Measurements from ENCODE around the gene SEC22C.

Gene SEC22C

DNA sequence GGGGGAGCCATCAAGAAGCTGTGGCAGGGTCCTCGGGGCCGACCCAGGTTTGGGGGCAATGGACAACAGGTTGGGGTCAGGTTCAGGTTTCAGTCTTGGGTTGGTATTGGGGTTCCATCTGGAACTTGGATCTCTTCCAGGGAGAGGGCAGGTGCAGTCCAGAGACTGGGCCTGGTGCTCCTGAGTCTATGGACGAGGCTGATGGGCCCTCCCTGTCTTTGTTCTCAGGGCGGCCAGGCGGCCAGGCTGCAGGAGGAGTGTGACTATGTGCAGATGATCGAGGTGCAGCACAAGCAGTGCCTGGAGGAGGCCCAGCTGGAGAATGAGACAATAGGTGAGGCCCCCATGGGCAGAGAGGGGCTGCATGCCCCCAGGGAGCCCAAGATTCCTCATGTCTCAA, 68.2 kb downstream of the SEC22C start:
- no peak overlapping the region for H3K27ac ChIP-seq (ENCODE audit: low read depth, low read length)

GRCh38 chr3:42513121-42513520, 68.6 kb downstream of the SEC22C start:
- Histone ChIP-seq H3K79me2 (ENCODE audit: control insufficient read depth, insufficient read depth, low read length) (no peaks in the 10 kb centered on the region), H4K8ac (ENCODE audit: low read depth, low read length) (no peak overlapping the region), H3K56ac (ENCODE audit: low read length) (no peak overlapping the region), H3K79me1 (ENCODE audit: low read length) (no peaks in the 10 kb centered on the region), H2BK120ac (ENCODE audit: low read depth, low read length) (no peak overlapping the region), H4K5ac (ENCODE audit: low read length) (no peak overlapping the region), H3K18ac (ENCODE audit: low read length) (no peak overlapping the region), H3K36me3 (ENCODE audit: control insufficient read depth, insufficient read depth, low read length) (no peaks in the 10 kb centered on the region), H3K27ac (ENCODE audit: low read depth, low read length) (no peak overlapping the region), H2BK15ac (replicated peaks; ENCODE audit: low read depth) (no peak overlapping the region), H3K4me2 (ENCODE audit: low read length) (no peak overlapping the region), H3K4ac (ENCODE audit: low read depth, low read length) (no peak overlapping the region), H3K27me3 (ENCODE audit: insufficient read depth, low read length, poor library complexity) (no peaks in the 10 kb centered on the region), H2AK5ac (ENCODE audit: low read length) (no peak overlapping the region), H3K23ac (ENCODE audit: low read length) (no peak overlapping the region), H2BK5ac (ENCODE audit: low read length) (no peak overlapping the region), H3K9ac (ENCODE audit: low read length) (no peak overlapping the region), H3K4me1 (ENCODE audit: control insufficient read depth, low read depth, low read length) (no peaks in the 10 kb centered on the region), H3K4me3 (ENCODE audit: low read length) (no peak overlapping the region)
- no CpG with 5 or more reads among the region's 3 CpGs for WGBS (ENCODE audit: extremely low coverage, insufficient coverage, low lambda C conversion rate)
- DNase-seq, result no peak

More for the DNA sequence above, 68.2 kb downstream of the SEC22C start:
- H2AK5ac ChIP-seq (ENCODE audit: low read length), result no peak overlapping the region
- no peaks in the 10 kb centered on the region for H3K4me1 ChIP-seq (ENCODE audit: control insufficient read depth, low read depth, low read length)
- no peak overlapping the region for H4K8ac ChIP-seq (ENCODE audit: low read depth, low read length)
- no peak overlapping the region for H2BK120ac ChIP-seq (ENCODE audit: low read depth, low read length)
- H4K5ac ChIP-seq (ENCODE audit: low read length), result no peak overlapping the region
- no peak overlapping the region for H3K4me3 ChIP-seq (ENCODE audit: low read length)
- no peak overlapping the region for H3K4ac ChIP-seq (ENCODE audit: low read depth, low read length)
- H3K56ac ChIP-seq (ENCODE audit: low read length), result no peak overlapping the region
- no CpG with 5 or more reads among the region's 6 CpGs for WGBS (ENCODE audit: extremely low coverage, insufficient coverage, low lambda C conversion rate)
- no peak for DNase-seq
- no peak overlapping the region for H2BK5ac ChIP-seq (ENCODE audit: low read length)
- no peaks in the 10 kb centered on the region for H3K27me3 ChIP-seq (ENCODE audit: insufficient read depth, low read length, poor library complexity)
- no peak overlapping the region for H3K9ac ChIP-seq (ENCODE audit: low read length)
- H3K36me3 ChIP-seq (ENCODE audit: control insufficient read depth, insufficient read depth, low read length), result no peaks in the 10 kb centered on the region
- no peaks in the 10 kb centered on the region for H3K79me1 ChIP-seq (ENCODE audit: low read length)
- no peak overlapping the region for H3K4me2 ChIP-seq (ENCODE audit: low read length)
- H2BK15ac ChIP-seq (replicated peaks; ENCODE audit: low read depth), result no peak overlapping the region
- H3K23ac ChIP-seq (ENCODE audit: low read length), result no peak overlapping the region
- no peak overlapping the region for H3K18ac ChIP-seq (ENCODE audit: low read length)
- no peaks in the 10 kb centered on the region for H3K79me2 ChIP-seq (ENCODE audit: control insufficient read depth, insufficient read depth, low read length)

DNA sequence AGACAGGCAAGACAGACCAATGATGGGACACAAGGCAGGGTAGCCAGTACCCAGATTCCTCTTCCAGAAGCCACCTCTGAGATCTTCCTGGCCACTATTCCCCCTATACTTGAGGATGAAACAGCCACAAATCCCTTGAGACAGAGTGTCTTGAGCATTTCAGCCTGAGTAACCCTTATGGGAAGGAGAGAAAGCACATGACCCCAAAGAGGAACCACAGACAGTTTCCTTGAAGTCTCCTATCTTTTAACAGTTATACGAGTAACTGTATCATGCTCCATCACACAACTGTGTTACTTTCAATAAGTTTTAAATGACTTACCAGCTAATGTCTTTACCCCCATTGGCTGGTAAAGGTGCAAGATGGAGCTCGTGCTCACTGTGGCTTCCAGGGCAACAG, 70.0 kb downstream of the SEC22C start:
- no peak overlapping the region for H2AK5ac ChIP-seq (ENCODE audit: low read length)
- no peak for DNase-seq
- no peaks in the 10 kb centered on the region for H3K36me3 ChIP-seq (ENCODE audit: control insufficient read depth, insufficient read depth, low read length)
- H3K4me3 ChIP-seq (ENCODE audit: low read length), result no peak overlapping the region
- no peak overlapping the region for H4K8ac ChIP-seq (ENCODE audit: low read depth, low read length)
- no peak overlapping the region for H3K9ac ChIP-seq (ENCODE audit: low read length)
- no CpG with 5 or more reads among the region's 2 CpGs for WGBS (ENCODE audit: extremely low coverage, insufficient coverage, low lambda C conversion rate)
- no peak overlapping the region for H3K4me2 ChIP-seq (ENCODE audit: low read length)
- H2BK120ac ChIP-seq (ENCODE audit: low read depth, low read length), result no peak overlapping the region
- peaks cover 9% of the 10 kb centered on the region for H3K4me1 ChIP-seq (ENCODE audit: control insufficient read depth, low read depth, low read length)
- H3K56ac ChIP-seq (ENCODE audit: low read length), result no peak overlapping the region
- no peak overlapping the region for H3K23ac ChIP-seq (ENCODE audit: low read length)
- H2BK5ac ChIP-seq (ENCODE audit: low read length), result no peak overlapping the region
- H3K18ac ChIP-seq (ENCODE audit: low read length), result no peak overlapping the region
- H3K27me3 ChIP-seq (ENCODE audit: insufficient read depth, low read length, poor library complexity), result no peaks in the 10 kb centered on the region
- H3K27ac ChIP-seq (ENCODE audit: low read depth, low read length), result no peak overlapping the region
- no peak overlapping the region for H4K5ac ChIP-seq (ENCODE audit: low read length)
- no peak overlapping the region for H3K4ac ChIP-seq (ENCODE audit: low read depth, low read length)
- no peaks in the 10 kb centered on the region for H3K79me2 ChIP-seq (ENCODE audit: control insufficient read depth, insufficient read depth, low read length)
- no peaks in the 10 kb centered on the region for H3K79me1 ChIP-seq (ENCODE audit: low read length)
- no peak overlapping the region for H2BK15ac ChIP-seq (replicated peaks; ENCODE audit: low read depth)

DNA sequence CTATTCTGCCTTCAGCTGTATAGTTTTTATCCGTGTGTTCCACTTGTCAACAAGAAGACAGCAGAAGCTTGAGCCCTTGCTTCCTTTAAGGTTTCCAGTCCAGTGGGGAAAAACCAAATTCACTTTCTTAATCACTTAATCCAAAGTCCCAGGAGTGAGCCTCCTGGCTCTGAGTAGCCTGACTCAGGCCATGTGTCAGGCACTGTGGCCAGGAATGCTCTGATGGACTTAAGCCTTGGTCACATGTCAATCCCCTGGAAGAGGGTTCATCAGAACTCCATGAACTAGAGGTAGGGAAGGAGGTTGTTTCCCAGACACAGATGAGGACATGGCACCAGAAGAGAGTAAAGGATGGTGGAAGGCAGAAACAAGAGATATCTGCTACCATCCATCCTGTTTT, 70.6 kb downstream of the SEC22C start:
- DNase-seq, result no peak
- no peaks in the 10 kb centered on the region for H3K79me2 ChIP-seq (ENCODE audit: control insufficient read depth, insufficient read depth, low read length)

GRCh38 chr3:42510325-42510724, 71.4 kb downstream of the SEC22C start:
- no peak overlapping the region for H2AK5ac ChIP-seq (ENCODE audit: low read length)
- DNase-seq, result no peak

More for the DNA sequence above, 70.6 kb downstream of the SEC22C start:
- Histone ChIP-seq H3K4ac (ENCODE audit: low read depth, low read length) (no peak overlapping the region), H2BK120ac (ENCODE audit: low read depth, low read length) (no peak overlapping the region), H3K4me2 (ENCODE audit: low read length) (no peak overlapping the region), H2AK5ac (ENCODE audit: low read length) (no peak overlapping the region), H3K23ac (ENCODE audit: low read length) (no peak overlapping the region), H3K9ac (ENCODE audit: low read length) (no peak overlapping the region), H3K27me3 (ENCODE audit: insufficient read depth, low read length, poor library complexity) (no peaks in the 10 kb centered on the region), H3K27ac (ENCODE audit: low read depth, low read length) (no peak overlapping the region), H4K8ac (ENCODE audit: low read depth, low read length) (no peak overlapping the region), H3K36me3 (ENCODE audit: control insufficient read depth, insufficient read depth, low read length) (no peaks in the 10 kb centered on the region), H3K4me3 (ENCODE audit: low read length) (no peak overlapping the region), H3K18ac (ENCODE audit: low read length) (no peak overlapping the region), H4K5ac (ENCODE audit: low read length) (no peak overlapping the region), H2BK5ac (ENCODE audit: low read length) (no peak overlapping the region), H2BK15ac (replicated peaks; ENCODE audit: low read depth) (no peak overlapping the region), H3K56ac (ENCODE audit: low read length) (no peak overlapping the region), H3K79me1 (ENCODE audit: low read length) (no peaks in the 10 kb centered on the region), H3K4me1 (ENCODE audit: control insufficient read depth, low read depth, low read length) (peaks cover 9% of the 10 kb centered on the region)
- no CpG with 5 or more reads among the region's 1 CpG for WGBS (ENCODE audit: extremely low coverage, insufficient coverage, low lambda C conversion rate)

DNA sequence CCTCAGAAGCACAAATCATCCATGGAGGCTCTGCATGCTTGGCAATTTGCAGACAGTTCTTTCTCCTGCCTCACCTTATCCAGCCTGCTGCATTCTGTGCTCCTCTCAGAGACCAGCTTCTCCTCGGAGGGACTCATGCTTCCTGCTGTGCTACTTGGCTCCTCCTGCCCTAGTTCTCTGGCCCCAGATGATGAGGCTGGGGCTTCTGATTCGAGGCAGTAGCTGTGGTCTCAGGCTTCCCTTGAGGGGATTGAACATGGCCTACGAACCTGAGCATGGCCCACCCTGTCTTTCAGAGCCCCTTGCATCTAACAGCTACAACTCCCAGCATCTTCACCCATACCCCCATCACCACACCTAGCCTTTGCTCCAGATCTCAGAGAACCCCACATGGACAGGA, 72.7 kb downstream of the SEC22C start:
- Histone ChIP-seq H4K8ac (ENCODE audit: low read depth, low read length) (no peak overlapping the region), H2BK5ac (ENCODE audit: low read length) (no peak overlapping the region), H2BK15ac (replicated peaks; ENCODE audit: low read depth) (no peak overlapping the region), H4K5ac (ENCODE audit: low read length) (no peak overlapping the region), H3K23ac (ENCODE audit: low read length) (no peak overlapping the region), H2BK120ac (ENCODE audit: low read depth, low read length) (no peak overlapping the region), H3K79me2 (ENCODE audit: control insufficient read depth, insufficient read depth, low read length) (no peaks in the 10 kb centered on the region), H3K4me2 (ENCODE audit: low read length) (no peak overlapping the region), H3K9ac (ENCODE audit: low read length) (no peak overlapping the region), H2AK5ac (ENCODE audit: low read length) (no peak overlapping the region), H3K18ac (ENCODE audit: low read length) (no peak overlapping the region), H3K4me3 (ENCODE audit: low read length) (no peak overlapping the region), H3K56ac (ENCODE audit: low read length) (no peak overlapping the region), H3K36me3 (ENCODE audit: control insufficient read depth, insufficient read depth, low read length) (no peaks in the 10 kb centered on the region), H3K27me3 (ENCODE audit: insufficient read depth, low read length, poor library complexity) (no peaks in the 10 kb centered on the region), H3K4me1 (ENCODE audit: control insufficient read depth, low read depth, low read length) (peaks cover 9% of the 10 kb centered on the region), H3K79me1 (ENCODE audit: low read length) (no peaks in the 10 kb centered on the region), H3K4ac (ENCODE audit: low read depth, low read length) (no peak overlapping the region), H3K27ac (ENCODE audit: low read depth, low read length) (no peak overlapping the region)
- no peak for DNase-seq
- WGBS (ENCODE audit: extremely low coverage, insufficient coverage, low lambda C conversion rate), result no CpG with 5 or more reads among the region's 3 CpGs

More at GRCh38 chr3:42510325-42510724, 71.4 kb downstream of the SEC22C start:
- H3K4me3 ChIP-seq (ENCODE audit: low read length), result no peak overlapping the region
- H3K4me2 ChIP-seq (ENCODE audit: low read length), result no peak overlapping the region
- no peak overlapping the region for H3K56ac ChIP-seq (ENCODE audit: low read length)
- no peaks in the 10 kb centered on the region for H3K27me3 ChIP-seq (ENCODE audit: insufficient read depth, low read length, poor library complexity)
- no peak overlapping the region for H3K18ac ChIP-seq (ENCODE audit: low read length)
- H2BK15ac ChIP-seq (replicated peaks; ENCODE audit: low read depth), result no peak overlapping the region
- H2BK120ac ChIP-seq (ENCODE audit: low read depth, low read length), result no peak overlapping the region
- H3K79me2 ChIP-seq (ENCODE audit: control insufficient read depth, insufficient read depth, low read length), result no peaks in the 10 kb centered on the region
- H3K23ac ChIP-seq (ENCODE audit: low read length), result no peak overlapping the region
- H3K36me3 ChIP-seq (ENCODE audit: control insufficient read depth, insufficient read depth, low read length), result no peaks in the 10 kb centered on the region
- no peak overlapping the region for H3K9ac ChIP-seq (ENCODE audit: low read length)
- H4K5ac ChIP-seq (ENCODE audit: low read length), result no peak overlapping the region
- H3K4ac ChIP-seq (ENCODE audit: low read depth, low read length), result no peak overlapping the region
- no peaks in the 10 kb centered on the region for H3K79me1 ChIP-seq (ENCODE audit: low read length)
- no peak overlapping the region for H2BK5ac ChIP-seq (ENCODE audit: low read length)
- no peak overlapping the region for H3K27ac ChIP-seq (ENCODE audit: low read depth, low read length)
- H3K4me1 ChIP-seq (ENCODE audit: control insufficient read depth, low read depth, low read length), result peaks cover 9% of the 10 kb centered on the region
- WGBS (ENCODE audit: extremely low coverage, insufficient coverage, low lambda C conversion rate), result no CpG with 5 or more reads among the region's 4 CpGs
- no peak overlapping the region for H4K8ac ChIP-seq (ENCODE audit: low read depth, low read length)

Data from mesendoderm (in vitro differentiated cells).